PC-9 (cell line): ENCODE measurements around the gene FAM227A.

Experiments
- CTCF ChIP-seq: fragments of 200-600 bp; sonication (generic); conservative IDR thresholded peaks from 2 replicates; pipeline ENCODE4 v1.6.1; 2017; ENCODE audit warnings: mixed run types, antibody characterized with exemption, mild to moderate bottlenecking, moderate library complexity
- EZH2 ChIP-seq: fragments of 200-600 bp; sonication (generic); IDR thresholded peaks from 2 replicates; pipeline ENCODE4 v1.8.0; 2017; ENCODE audit warnings: antibody characterized with exemption, low read depth

- TF ChIP-seq CTCF = no peak
- no peak for TF ChIP-seq EZH2
Observed at GRCh38 chr22:38694940-38695339, 38.7 kb upstream of the FAM227A start.
